ENCODE results near the gene DUXA.

DUXA gene

DNA sequence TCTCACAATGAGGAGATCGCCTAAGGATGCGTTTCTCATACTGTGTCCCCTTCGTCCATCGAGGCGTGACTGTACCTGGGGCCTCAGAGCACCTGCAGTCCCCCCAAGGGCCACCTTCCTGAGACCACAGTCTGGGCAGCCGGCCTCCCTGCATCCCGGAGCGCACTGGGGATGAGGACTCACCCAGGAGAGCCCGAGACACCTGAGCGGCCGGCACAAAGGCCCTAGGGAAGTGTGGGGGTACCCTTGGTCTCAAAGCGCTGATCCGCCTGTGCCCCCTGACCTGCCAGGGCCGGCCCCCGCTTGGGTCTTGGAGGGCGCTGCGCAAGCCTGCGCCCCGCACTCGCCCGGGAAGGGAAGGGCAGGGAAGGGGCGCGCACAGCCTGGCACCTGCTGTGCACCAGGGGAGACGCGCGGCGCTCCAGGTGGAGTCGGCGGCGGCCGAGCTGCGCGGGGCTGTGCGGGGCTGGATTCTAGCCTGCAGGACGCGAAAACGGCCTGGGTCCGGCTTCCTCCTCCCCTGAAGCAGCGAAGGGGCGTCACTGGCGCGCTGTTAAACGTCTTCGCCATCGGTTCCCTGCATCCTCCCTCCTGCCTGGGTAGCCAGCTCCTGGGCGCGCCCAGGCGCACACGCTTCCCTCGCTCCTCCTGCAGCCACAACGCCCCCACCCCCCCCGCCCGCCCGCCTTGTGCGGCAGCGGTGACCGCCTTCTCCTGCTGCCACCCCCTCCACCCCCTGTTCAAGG is 61.1 kb downstream of the DUXA start:
- no peak for DNase-seq
